ENCODE results near the gene HBZ. TPM values are rescaled to one million over a fixed set of nuclear protein-coding genes. Genes with fewer than 3 reads are reported as not detected.

Gene HBZ
- total and polyA plus RNA-seq, 9 of the 15 experiments (the other 6 are each of a cell fraction or from before 2014, with no cell fraction given), result 58.0 to 610 (median 113) TPM

DNA sequence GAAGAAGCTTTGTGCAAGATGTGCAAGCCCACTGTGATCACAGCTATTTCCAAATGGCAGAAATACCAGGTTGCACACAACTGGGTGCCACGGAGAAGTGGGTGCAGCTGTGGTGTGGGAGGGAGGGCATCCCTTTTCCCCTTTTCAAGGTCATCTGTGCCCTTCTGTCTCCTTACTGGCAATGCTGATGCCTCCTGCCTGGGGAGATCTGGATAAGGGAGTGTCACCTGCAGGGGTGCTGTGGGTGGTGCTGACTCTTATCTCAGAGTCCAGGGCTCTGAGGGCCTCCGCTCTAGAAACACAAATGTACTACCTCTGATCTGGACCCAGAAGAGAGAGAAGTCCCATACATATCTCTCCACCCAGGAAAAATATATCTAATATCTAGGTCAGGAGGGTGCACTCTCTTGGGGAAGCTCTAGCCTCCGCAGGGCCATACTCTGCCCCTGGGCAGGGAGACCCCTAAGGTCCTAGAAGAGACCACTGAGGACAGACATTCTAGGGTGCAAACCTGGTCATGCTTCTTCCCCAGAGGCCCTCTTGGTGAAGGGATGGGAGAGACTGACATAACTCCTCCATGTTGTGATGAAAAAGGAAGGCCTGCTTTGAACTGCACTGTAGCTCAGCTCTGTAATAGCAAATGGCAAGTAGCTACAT, 32.5 kb upstream of the HBZ start (continued):
- TF ChIP-seq, protein P1, sequence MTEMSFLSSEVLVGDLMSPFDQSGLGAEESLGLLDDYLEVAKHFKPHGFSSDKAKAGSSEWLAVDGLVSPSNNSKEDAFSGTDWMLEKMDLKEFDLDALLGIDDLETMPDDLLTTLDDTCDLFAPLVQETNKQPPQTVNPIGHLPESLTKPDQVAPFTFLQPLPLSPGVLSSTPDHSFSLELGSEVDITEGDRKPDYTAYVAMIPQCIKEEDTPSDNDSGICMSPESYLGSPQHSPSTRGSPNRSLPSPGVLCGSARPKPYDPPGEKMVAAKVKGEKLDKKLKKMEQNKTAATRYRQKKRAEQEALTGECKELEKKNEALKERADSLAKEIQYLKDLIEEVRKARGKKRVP (CRISPR knock-in tag; IDR thresholded peaks at IDR 0.05), result peak; percentile 25; the same call in 1 of the 2 replicates
- TF ChIP-seq ZNF445 (CRISPR knock-in tag; IDR thresholded peaks at IDR 0.05; ENCODE audit: low read depth) (0 out of 2 replicates have a peak, but pooled peaks have one; percentile 44), FOXK2 (conservative IDR thresholded peaks at IDR 0.05 in 1 of 2, IDR thresholded peaks at IDR 0.05 in 1 of 2; ENCODE audit: low read depth in 2 of 2) (no peak), CBFA2T3 (IDR thresholded peaks at IDR 0.05) (peak; percentile 94), MAZ (CRISPR knock-in tag; conservative IDR thresholded peaks at IDR 0.05 in 1 of 2, IDR thresholded peaks at IDR 0.05 in 1 of 2) (0 out of 4 replicates have a peak, but pooled peaks of 1 of the 2 experiments have one; percentile 31), CHD2 (IDR thresholded peaks at IDR 0.05; ENCODE audit: low read depth, low read length) (no peak), TAL1 (IDR thresholded peaks at IDR 0.05) (peak; percentile 85), HDAC8 (tag; IDR thresholded peaks at IDR 0.05) (no peak), ZNF146 (CRISPR knock-in tag; IDR thresholded peaks at IDR 0.05; ENCODE audit: unreplicated experiment) (no peak), SUPT5H (IDR thresholded peaks at IDR 0.05) (no peak), ZNF75A (CRISPR knock-in tag; IDR thresholded peaks at IDR 0.05) (0 out of 2 replicates have a peak, but pooled peaks have one; percentile 37), PRPF4 (IDR thresholded peaks at IDR 0.05; ENCODE audit: insufficient read depth, low read depth, low read length, poor library complexity, severe bottlenecking) (no peak), FOXM1 (IDR thresholded peaks at IDR 0.05; ENCODE audit: low read depth) (no peak), FOXM1 (CRISPR knock-in tag; IDR thresholded peaks at IDR 0.05; ENCODE audit: low read depth) (no peak), NCOR1 (IDR thresholded peaks at IDR 0.05) (peak; percentile 84), IFI16 (CRISPR knock-in tag; IDR thresholded peaks at IDR 0.05) (0 out of 2 replicates have a peak, but pooled peaks have one; percentile 20), MTA2 (IDR thresholded peaks at IDR 0.05; ENCODE audit: low read depth) (peak; percentile 74)
- TF ChIP-seq, protein P2, sequence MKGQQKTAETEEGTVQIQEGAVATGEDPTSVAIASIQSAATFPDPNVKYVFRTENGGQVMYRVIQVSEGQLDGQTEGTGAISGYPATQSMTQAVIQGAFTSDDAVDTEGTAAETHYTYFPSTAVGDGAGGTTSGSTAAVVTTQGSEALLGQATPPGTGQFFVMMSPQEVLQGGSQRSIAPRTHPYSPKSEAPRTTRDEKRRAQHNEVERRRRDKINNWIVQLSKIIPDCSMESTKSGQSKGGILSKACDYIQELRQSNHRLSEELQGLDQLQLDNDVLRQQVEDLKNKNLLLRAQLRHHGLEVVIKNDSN (CRISPR knock-in tag; IDR thresholded peaks at IDR 0.05), result peak; percentile 24; the same call in 1 of the 2 replicates
- TF ChIP-seq, protein P3, sequence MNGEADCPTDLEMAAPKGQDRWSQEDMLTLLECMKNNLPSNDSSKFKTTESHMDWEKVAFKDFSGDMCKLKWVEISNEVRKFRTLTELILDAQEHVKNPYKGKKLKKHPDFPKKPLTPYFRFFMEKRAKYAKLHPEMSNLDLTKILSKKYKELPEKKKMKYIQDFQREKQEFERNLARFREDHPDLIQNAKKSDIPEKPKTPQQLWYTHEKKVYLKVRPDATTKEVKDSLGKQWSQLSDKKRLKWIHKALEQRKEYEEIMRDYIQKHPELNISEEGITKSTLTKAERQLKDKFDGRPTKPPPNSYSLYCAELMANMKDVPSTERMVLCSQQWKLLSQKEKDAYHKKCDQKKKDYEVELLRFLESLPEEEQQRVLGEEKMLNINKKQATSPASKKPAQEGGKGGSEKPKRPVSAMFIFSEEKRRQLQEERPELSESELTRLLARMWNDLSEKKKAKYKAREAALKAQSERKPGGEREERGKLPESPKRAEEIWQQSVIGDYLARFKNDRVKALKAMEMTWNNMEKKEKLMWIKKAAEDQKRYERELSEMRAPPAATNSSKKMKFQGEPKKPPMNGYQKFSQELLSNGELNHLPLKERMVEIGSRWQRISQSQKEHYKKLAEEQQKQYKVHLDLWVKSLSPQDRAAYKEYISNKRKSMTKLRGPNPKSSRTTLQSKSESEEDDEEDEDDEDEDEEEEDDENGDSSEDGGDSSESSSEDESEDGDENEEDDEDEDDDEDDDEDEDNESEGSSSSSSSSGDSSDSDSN (IDR thresholded peaks at IDR 0.05; ENCODE audit: borderline replicate concordance in 1 of 2, low read depth in 2 of 2, low read length in 2 of 2), result 0 out of 4 replicates have a peak, but pooled peaks of 1 of the 2 experiments have one; percentile 31
- TF ChIP-seq, protein P4, sequence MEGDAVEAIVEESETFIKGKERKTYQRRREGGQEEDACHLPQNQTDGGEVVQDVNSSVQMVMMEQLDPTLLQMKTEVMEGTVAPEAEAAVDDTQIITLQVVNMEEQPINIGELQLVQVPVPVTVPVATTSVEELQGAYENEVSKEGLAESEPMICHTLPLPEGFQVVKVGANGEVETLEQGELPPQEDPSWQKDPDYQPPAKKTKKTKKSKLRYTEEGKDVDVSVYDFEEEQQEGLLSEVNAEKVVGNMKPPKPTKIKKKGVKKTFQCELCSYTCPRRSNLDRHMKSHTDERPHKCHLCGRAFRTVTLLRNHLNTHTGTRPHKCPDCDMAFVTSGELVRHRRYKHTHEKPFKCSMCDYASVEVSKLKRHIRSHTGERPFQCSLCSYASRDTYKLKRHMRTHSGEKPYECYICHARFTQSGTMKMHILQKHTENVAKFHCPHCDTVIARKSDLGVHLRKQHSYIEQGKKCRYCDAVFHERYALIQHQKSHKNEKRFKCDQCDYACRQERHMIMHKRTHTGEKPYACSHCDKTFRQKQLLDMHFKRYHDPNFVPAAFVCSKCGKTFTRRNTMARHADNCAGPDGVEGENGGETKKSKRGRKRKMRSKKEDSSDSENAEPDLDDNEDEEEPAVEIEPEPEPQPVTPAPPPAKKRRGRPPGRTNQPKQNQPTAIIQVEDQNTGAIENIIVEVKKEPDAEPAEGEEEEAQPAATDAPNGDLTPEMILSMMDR (IDR thresholded peaks at IDR 0.05 in 2 of 3, conservative IDR thresholded peaks at IDR 0.05 in 1 of 3; ENCODE audit: insufficient read depth in 2 of 3, low read depth in 1 of 3, low read length in 3 of 3), result no peak
- TF ChIP-seq, protein P5, sequence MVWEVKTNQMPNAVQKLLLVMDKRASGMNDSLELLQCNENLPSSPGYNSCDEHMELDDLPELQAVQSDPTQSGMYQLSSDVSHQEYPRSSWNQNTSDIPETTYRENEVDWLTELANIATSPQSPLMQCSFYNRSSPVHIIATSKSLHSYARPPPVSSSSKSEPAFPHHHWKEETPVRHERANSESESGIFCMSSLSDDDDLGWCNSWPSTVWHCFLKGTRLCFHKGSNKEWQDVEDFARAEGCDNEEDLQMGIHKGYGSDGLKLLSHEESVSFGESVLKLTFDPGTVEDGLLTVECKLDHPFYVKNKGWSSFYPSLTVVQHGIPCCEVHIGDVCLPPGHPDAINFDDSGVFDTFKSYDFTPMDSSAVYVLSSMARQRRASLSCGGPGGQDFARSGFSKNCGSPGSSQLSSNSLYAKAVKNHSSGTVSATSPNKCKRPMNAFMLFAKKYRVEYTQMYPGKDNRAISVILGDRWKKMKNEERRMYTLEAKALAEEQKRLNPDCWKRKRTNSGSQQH (CRISPR knock-in tag; IDR thresholded peaks at IDR 0.05), result no peak
